GM18499 (cell line): ENCODE measurements around the gene IRF2.
A peak's percentile ranks its signal among the peaks of the same experiment; 100 is the strongest.

Experiments
- ATAC-seq: cut with Tn5 transposase; IDR thresholded peaks from one replicate; pipeline ENCODE4 v1.9.1; 2021; ENCODE audit warnings: moderate number of reproducible peaks; ENCODE audit not compliant: insufficient read depth, unreplicated experiment

IRF2 gene

GRCh38 chr4:184433258-184433892, 41.0 kb downstream of the IRF2 start:
- ATAC-seq, result no peak

- no peak for ATAC-seq
These were observed 42.0 kb downstream of the IRF2 start for GRCh38 chr4:184432127-184432922.

GRCh38 chr4:184430163-184430562, 44.2 kb downstream of the IRF2 start:
- ATAC-seq, result no peak

GRCh38 chr4:184428787-184429186, 45.6 kb downstream of the IRF2 start:
- no peak for ATAC-seq

GRCh38 chr4:184427687-184428086, 46.7 kb downstream of the IRF2 start:
- ATAC-seq, result no peak

- no peak for ATAC-seq
These were observed 47.3 kb downstream of the IRF2 start for GRCh38 chr4:184427093-184427492.

- ATAC-seq, result no peak
These were observed 49.2 kb downstream of the IRF2 start for GRCh38 chr4:184424993-184425758.

GRCh38 chr4:184424279-184424678, 50.1 kb downstream of the IRF2 start:
- ATAC-seq, result no peak

GRCh38 chr4:184423003-184423686, 51.2 kb downstream of the IRF2 start:
- ATAC-seq, result no peak

GRCh38 chr4:184422378-184422777, 52.0 kb downstream of the IRF2 start:
- ATAC-seq, result no peak

- ATAC-seq, result no peak
These were observed 52.7 kb downstream of the IRF2 start for GRCh38 chr4:184421533-184422155.

- no peak for ATAC-seq
These were observed 53.4 kb downstream of the IRF2 start for GRCh38 chr4:184420881-184421416.

GRCh38 chr4:184420402-184420801, 53.9 kb downstream of the IRF2 start:
- ATAC-seq, result no peak

- no peak for ATAC-seq
These were observed 54.4 kb downstream of the IRF2 start for GRCh38 chr4:184419976-184420375.

GRCh38 chr4:184417802-184418511, 56.4 kb downstream of the IRF2 start:
- ATAC-seq, result peak; percentile 59

GRCh38 chr4:184416913-184417734, 57.2 kb downstream of the IRF2 start:
- ATAC-seq, result peak; percentile 29

- no peak for ATAC-seq
These were observed 59.3 kb downstream of the IRF2 start for GRCh38 chr4:184415071-184415470.

- no peak for ATAC-seq
These were observed 60.9 kb downstream of the IRF2 start for GRCh38 chr4:184413261-184414046.
